Lung (tissue), 12 donors: ENCODE data around the gene NSUN6. TPM values are rescaled to one million over a fixed set of nuclear protein-coding genes. Genes with fewer than 3 reads are reported as not detected.

ENCODE experiments used
- ATAC-seq: fragments of 200-7000 bp; cut with Tn5 transposase; one replicate; pipeline ENCODE4 v1.9.1; 2020; ENCODE audit warnings: moderate number of reproducible peaks; ENCODE audit not compliant: insufficient read depth, low FRiP score
- DNase-seq, 3 donors: peaks; one replicate each; pipeline ENCODE4 v3.0.0-alpha.2; 2013 to 2017
- H3K27ac ChIP-seq, 2 donors: one replicate each; pipeline ENCODE4 v1.5.1; 2013; ENCODE audit warnings: mild to moderate bottlenecking in 2 of 2, moderate library complexity in 2 of 2, control low read depth in 1 of 2, inconsistent platforms in 1 of 2, low read depth in 1 of 2, low read length in 1 of 2
- H3K27me3 ChIP-seq, 3 donors: one replicate each; pipeline ENCODE4 v1.5.1; 2013; ENCODE audit warnings: low read length in 2 of 3; ENCODE audit not compliant: control insufficient read depth in 3 of 3, insufficient read depth in 3 of 3
- H3K36me3 ChIP-seq, 4 donors: one replicate each; pipeline ENCODE4 v1.5.1; 2013; ENCODE audit warnings: low read length in 4 of 4, mild to moderate bottlenecking in 1 of 4, moderate library complexity in 1 of 4; ENCODE audit not compliant: control insufficient read depth in 4 of 4, insufficient read depth in 4 of 4
- H3K4me1 ChIP-seq, 5 donors: one replicate each; pipeline ENCODE4 v1.5.1; 2013; ENCODE audit warnings: low read length in 5 of 5, mild to moderate bottlenecking in 2 of 5, moderate library complexity in 1 of 5; ENCODE audit not compliant: control insufficient read depth in 5 of 5, insufficient read depth in 5 of 5
- H3K4me3 ChIP-seq: one replicate; pipeline ENCODE4 v1.5.1; 2013; ENCODE audit warnings: mild to moderate bottlenecking, control low read depth, moderate library complexity
- H3K9ac ChIP-seq, 2 donors: one replicate each; pipeline ENCODE4 v1.5.1; 2013; ENCODE audit warnings: low read length in 2 of 2, control low read depth in 1 of 2; ENCODE audit not compliant: insufficient read depth in 1 of 2
- H3K9me3 ChIP-seq, 4 donors: one replicate each; pipeline ENCODE4 v1.5.1; 2013; ENCODE audit warnings: low read length in 3 of 4, mild to moderate bottlenecking in 1 of 4, moderate library complexity in 1 of 4; ENCODE audit not compliant: control insufficient read depth in 4 of 4, insufficient read depth in 3 of 4
- CTCF ChIP-seq: IDR thresholded peaks from 2 replicates; pipeline ENCODE4 v1.5.1; 2012; ENCODE audit warnings: mild to moderate bottlenecking; ENCODE audit errors: control extremely low read depth, extremely low read depth
- WGBS, 2 donors: extraction: QIAGEN DNeasy Blood & Tissue Kit; methylation state at CpG; one replicate each; pipeline ENCODE4 v1.1.7; 2013; 5-methylcytosine and 5-hydroxymethylcytosine counted together
- polyA plus RNA-seq, 2 donors: library from polyadenylated mRNA; stranded (reverse); fragments of 200-250 nt; gene quantifications; one replicate each; pipeline ENCODE4 v1.2.1, GENCODE V29; 2013
- total RNA-seq, 2 donors: library from RNA; depleted of rRNA in 1 of 2; stranded (reverse); fragments of >200 nt in 1 of 2; gene quantifications; one replicate each; pipeline ENCODE4 v1.2.1, GENCODE V29; 2014 to 2021
- donor health status: control.
- donor health status: control.
- donor health status: Bipolar disorder and iron deficiency.
- donor health status: healthy.
- donor health status: DM: yes; HTN: yes; CAD: no.

Gene NSUN6
- total and polyA plus RNA-seq, 4 donors: 4.0 to 30.5 (median 6.5) TPM

- Histone ChIP-seq H3K4me1 (no peaks in the 10 kb centered on the region), H3K9me3 (peaks cover 0 to 1% (median 0%) of the 10 kb centered on the region in 4 donors), H3K4me3 (no peak overlapping the region), H3K9ac (no peak overlapping the region), H3K27ac (no peak overlapping the region), H3K27me3 (no peaks in the 10 kb centered on the region), H3K36me3 (peaks cover 10 to 33% (median 29%) of the 10 kb centered on the region in 4 donors)
- no peak for TF ChIP-seq CTCF
- DNase-seq (no peak), ATAC-seq (no peak)
Observed at GRCh38 chr10:18540195-18540594, 111.2 kb downstream of the NSUN6 start.

- Histone ChIP-seq H3K36me3 (peaks cover 10 to 35% (median 33%) of the 10 kb centered on the region in 4 donors), H3K9me3 (peaks cover 0 to 1% (median 0%) of the 10 kb centered on the region in 4 donors), H3K27ac (no peak overlapping the region), H3K4me1 (no peaks in the 10 kb centered on the region), H3K4me3 (no peak overlapping the region), H3K27me3 (no peaks in the 10 kb centered on the region), H3K9ac (no peak overlapping the region)
- DNase-seq (no peak), ATAC-seq (no peak)
- TF ChIP-seq CTCF: no peak
- WGBS, 2 donors: 90% methylated on average over 22 of the region's 22 CpGs
Observed at GRCh38 chr10:18539335-18539734, 112.1 kb downstream of the NSUN6 start.

- TF ChIP-seq CTCF: no peak
- no peak overlapping the region for H3K4me3 ChIP-seq
- ATAC-seq (no peak), DNase-seq (peak in 2 of 3 donors; percentile 21 to 46)
- H3K27me3 ChIP-seq: no peaks in the 10 kb centered on the region
- peak overlapping the region in 1 of 2 donors; percentile 13 for H3K9ac ChIP-seq
- no peaks in the 10 kb centered on the region for H3K4me1 ChIP-seq
- no peak overlapping the region for H3K27ac ChIP-seq
- H3K9me3 ChIP-seq: no peaks in the 10 kb centered on the region
- WGBS, 2 donors: 84 to 90% methylated on average over 5 of the region's 5 CpGs
- peaks cover 1 to 33% (median 21%) of the 10 kb centered on the region in 4 donors for H3K36me3 ChIP-seq
Observed at GRCh38 chr10:18533896-18534295, 117.5 kb downstream of the NSUN6 start.

- no peak for TF ChIP-seq CTCF
- no peak overlapping the region for H3K4me3 ChIP-seq
- H3K4me1 ChIP-seq: peaks cover 0 to 3% (median 0%) of the 10 kb centered on the region in 5 donors
- 90% methylated on average over 7 of the region's 7 CpGs for WGBS, 2 donors
- H3K27ac ChIP-seq: peak overlapping the region in 1 of 2 donors; percentile 2
- H3K27me3 ChIP-seq: no peaks in the 10 kb centered on the region
- H3K9ac ChIP-seq: no peak overlapping the region
- H3K36me3 ChIP-seq: peaks cover 1 to 28% (median 18%) of the 10 kb centered on the region in 4 donors
- no peaks in the 10 kb centered on the region for H3K9me3 ChIP-seq
- no peak for DNase-seq
- ATAC-seq: no peak
Observed at GRCh38 chr10:18532881-18533535, 118.4 kb downstream of the NSUN6 start.
